ENCODE measurements around the gene CYP17A1. TPM values are rescaled to one million over a fixed set of nuclear protein-coding genes. Genes with fewer than 3 reads are reported as not detected.
A peak's percentile ranks its signal among the peaks of the same experiment; 100 is the strongest.
"Not testable (repeated sequence)": the region's sequence is repeated elsewhere in the genome, so short reads cannot be mapped to it uniquely, and the experiment has no call there.

Gene CYP17A1
- polyA plus RNA-seq, 4 donors = 0.39 to 2.5 (median 0.89) TPM

DNA sequence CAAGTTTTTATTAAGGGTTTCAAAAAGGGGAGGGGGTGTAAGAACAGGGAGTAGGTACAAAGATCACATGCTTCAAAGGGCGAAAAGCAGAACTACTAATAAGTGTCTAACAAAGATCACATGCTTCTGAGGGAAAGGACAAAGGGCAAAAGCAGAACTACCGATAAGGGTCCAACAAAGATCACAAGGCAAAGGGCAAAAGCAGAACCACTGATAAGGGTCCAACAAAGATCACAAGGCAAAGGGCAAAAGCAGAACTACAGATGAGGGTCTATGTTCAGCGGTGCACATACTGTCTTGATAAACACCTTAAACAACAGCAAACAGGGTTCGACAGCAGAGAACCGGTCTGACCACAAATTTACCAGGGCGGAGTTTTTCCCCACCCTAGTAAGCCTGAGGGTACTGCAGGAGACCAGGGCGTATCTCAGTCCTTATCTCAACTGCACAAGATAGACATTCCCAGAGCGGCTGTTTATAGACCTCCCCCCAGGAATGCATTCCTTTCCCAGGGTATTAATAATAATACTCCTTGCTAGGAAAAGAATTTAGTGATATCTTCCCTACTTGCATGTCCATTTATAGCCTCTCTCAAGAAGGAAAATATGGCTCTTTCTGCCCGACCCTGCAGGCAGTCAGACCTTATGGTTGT lies 1.2 kb upstream of the CYP17A1 start:
- DNase-seq (ENCODE audit: low read depth in 4 of 4, low spot score in 2 of 4) = not testable (repeated sequence)

DNA sequence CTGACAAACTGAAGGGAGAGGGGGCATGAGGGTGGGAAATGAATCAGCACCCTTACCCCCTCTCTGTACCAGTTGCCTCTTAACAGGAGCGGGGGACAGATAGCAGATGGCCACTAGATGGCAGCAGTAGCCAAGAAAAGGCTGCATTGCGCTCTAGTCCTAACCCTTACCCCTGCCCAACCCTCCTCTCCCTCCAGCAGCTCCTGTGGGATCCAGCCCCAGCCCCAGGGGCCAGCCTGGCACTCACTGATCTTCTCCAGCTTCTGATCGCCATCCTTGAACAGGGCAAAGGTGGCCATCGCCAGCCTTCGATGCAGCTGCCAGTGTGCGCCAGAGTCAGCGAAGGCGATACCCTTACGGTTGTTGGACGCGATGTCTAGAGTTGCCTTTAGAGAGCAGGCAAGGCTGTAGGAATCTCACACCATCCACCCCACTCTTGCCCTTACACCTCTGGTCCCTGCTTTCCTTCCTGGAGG lies 2.2 kb downstream of the CYP17A1 start:
- peak in 1 of 4 donors; percentile 65 for DNase-seq (ENCODE audit: low read depth in 4 of 4, low spot score in 2 of 4)

DNA sequence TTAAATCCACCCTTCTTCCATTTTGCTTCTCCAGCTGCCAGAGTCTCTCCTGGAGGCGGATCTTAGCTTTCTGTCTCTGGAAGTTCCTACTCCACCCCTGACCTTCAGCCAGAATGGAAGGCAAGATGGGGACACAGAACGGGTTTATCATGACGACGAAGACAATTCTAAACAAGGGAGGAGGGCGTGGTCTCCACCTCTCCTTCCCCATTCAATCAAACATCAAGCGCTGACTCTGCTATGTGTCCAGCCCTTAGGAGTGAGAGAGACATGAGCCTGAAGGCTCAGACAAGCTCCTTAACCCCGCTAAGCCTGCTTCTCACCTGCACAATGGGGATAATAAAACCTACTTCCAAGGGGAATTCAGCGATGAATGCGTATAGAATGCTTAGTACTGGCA lies 3.1 kb downstream of the CYP17A1 start:
- DNase-seq (ENCODE audit: low read depth in 4 of 4, low spot score in 2 of 4) = no peak

- no peak for DNase-seq (ENCODE audit: low read depth in 4 of 4, low spot score in 2 of 4)
These were observed 4.2 kb downstream of the CYP17A1 start for GRCh38 chr10:102832987-102833386.

DNA sequence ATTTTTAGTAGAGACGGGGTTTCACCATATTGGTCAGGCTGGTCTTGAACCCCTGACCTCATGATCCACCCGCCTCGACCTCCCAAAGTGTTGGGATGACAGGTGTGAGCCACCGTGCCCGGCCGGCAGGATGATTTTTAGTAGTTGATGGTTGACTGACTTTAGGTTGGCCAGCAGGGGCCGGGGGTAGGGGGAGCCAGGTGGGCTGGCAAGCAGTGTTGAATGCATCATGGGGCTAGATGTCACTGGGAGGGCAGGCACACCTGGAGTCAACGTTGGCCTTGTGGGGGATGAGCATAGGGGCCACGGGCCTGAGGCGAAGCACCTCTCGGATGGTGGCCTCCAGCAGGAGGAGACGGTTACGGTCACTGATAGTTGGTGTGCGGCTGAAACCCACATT lies 5.0 kb downstream of the CYP17A1 start:
- no peak for DNase-seq (ENCODE audit: low read depth in 4 of 4, low spot score in 2 of 4)

- no peak for DNase-seq (ENCODE audit: low read depth in 4 of 4, low spot score in 2 of 4)
These were observed 5.7 kb downstream of the CYP17A1 start for GRCh38 chr10:102831322-102832071.

GRCh38 chr10:102827597-102827975 lies 9.6 kb downstream of the CYP17A1 start:
- no peak for DNase-seq (ENCODE audit: low read depth in 4 of 4, low spot score in 2 of 4)

- DNase-seq (ENCODE audit: low read depth in 4 of 4, low spot score in 2 of 4) = no peak
These were observed 10.9 kb downstream of the CYP17A1 start for GRCh38 chr10:102826148-102826796.

GRCh38 chr10:102824664-102825063 lies 12.5 kb downstream of the CYP17A1 start:
- no peak for DNase-seq (ENCODE audit: low read depth in 4 of 4, low spot score in 2 of 4)

DNA sequence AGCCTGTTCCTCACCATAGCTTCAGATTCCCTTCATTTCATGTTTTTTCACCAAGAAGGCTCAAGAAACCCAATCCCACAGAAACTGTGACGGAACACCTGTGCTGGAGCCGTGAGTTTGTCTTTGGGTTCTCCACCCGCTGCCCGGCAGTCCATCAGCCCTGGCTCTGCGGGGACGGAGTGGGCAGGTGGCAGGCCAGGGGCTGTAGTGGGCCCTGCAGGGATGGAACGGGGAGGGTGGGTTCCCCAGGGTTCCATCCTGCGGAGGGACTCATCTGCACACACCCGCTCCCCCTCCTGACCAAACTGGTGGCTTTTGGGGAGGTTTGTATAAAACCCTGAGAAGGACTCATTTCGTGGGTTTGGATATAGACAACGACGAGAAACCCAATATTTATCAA lies 15.0 kb downstream of the CYP17A1 start:
- no peak for DNase-seq (ENCODE audit: low read depth in 4 of 4, low spot score in 2 of 4)

GRCh38 chr10:102820008-102820407 lies 17.2 kb downstream of the CYP17A1 start:
- not testable (repeated sequence) for DNase-seq (ENCODE audit: low read depth in 4 of 4, low spot score in 2 of 4)

DNA sequence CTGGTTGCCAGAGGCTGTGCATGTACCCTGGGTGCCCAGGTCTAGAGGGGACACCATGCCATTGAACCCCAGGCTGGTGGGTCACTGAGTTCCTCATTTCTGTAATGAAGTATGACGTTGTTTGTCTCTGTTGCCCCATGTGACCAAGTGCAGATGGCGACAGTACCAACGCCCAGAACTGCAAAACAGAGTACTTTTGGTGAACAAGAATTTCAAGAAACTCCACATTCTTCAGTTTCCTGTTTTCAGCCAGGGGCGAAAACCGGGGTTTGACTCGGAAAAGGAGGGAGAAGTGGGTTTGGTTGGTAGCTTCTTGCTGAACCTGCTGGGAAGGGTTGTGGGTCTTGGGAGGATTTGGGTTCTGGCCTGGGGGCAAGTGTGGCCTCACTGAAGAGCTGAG lies 18.2 kb downstream of the CYP17A1 start:
- DNase-seq (ENCODE audit: low read depth in 4 of 4, low spot score in 2 of 4) = no peak

DNA sequence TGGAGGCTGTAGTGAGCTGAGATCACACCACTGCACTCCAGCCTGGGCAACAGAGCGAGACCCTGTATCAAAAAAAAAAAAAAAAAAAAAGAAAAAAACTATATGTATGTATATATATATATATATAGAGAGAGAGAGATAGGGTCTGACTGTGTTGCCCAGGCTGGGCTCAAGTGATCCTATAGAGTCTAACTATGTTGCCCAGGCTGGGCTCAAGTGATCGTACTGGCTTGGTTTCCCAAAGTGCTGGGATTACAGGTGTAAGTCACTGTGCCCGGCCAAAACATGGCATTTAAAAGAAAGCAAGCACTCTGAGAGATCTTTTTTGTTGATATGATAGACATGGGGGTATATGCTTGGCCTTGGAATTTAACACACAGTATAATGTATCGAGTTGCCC lies 20.0 kb downstream of the CYP17A1 start:
- DNase-seq (ENCODE audit: low read depth in 4 of 4, low spot score in 2 of 4) = no peak

DNA sequence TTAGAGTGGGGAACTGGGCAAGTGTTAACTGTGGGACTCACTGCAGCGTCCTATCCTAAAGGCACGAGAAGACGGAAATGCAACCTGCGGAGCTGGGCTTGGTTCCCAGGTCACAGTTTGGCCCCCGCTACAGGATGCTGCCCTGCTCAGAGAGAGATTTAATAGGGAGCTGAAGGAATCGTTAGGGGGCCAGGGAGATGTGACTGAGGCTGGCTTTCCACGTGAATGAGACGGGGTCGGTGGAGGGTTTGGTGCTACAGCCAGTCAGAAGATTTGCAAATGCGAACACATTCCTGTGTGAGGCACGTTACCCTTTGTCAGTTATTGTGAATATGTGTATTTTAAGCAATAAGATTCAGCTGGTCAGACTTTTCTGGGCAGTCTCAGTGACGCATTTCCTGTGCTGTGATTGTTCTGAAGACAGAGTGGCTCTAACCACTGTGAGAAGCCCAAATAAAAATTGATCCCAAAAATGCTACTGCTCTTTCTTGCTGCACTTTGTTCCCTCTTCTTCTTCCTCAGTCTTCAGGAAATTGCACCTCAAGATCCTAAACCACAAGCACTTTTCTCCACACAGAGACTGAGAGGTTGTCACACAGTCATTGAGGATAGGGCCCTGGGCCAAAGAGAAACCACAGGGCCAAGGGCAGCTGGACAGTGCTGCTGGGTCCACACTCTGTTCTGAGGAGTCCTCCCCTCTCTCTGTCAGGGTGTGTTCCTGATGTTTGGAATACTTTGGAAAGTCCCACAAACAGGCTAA lies 21.2 kb downstream of the CYP17A1 start:
- DNase-seq (ENCODE audit: low read depth in 4 of 4, low spot score in 2 of 4) = no peak

DNA sequence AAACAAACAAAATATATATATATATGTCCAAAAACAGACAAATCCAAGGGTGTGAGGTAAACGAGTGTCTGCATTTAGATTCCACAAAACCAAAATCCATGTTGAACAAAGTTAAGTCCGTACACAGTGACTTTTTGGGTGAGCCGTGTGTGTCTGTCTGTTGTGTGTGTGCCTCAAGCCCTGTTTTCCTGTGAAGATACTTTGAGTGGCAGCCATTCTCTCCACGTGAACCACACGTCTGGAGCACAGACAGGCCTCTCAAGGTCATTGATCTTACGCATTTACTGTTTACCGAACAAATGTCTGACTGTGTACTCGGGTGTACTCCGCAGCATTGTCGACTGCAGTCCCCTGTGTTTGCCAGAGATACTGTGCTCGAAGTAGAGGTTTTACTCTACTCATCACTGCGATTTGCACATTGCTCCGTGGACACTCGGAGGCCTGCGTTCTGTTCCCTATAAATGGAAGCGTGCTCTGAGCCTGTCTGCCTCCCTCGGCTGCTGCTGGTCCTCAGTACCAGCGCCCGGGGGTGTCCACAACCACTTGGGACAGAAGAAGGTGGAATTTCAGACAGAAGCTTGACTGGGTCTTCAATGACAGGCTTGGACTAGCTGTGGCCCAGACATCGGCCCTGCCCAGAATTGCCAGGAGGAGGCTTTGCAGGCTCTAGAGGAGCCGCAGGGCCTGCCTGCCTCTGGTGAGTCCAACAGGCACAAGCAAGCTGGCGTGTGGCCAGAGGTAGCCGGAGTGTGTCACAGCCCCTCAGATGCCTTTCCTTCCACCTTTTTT lies 22.1 kb downstream of the CYP17A1 start:
- DNase-seq (ENCODE audit: low read depth in 4 of 4, low spot score in 2 of 4) = no peak

GRCh38 chr10:102814453-102814871 lies 22.8 kb downstream of the CYP17A1 start:
- no peak for DNase-seq (ENCODE audit: low read depth in 4 of 4, low spot score in 2 of 4)

DNA sequence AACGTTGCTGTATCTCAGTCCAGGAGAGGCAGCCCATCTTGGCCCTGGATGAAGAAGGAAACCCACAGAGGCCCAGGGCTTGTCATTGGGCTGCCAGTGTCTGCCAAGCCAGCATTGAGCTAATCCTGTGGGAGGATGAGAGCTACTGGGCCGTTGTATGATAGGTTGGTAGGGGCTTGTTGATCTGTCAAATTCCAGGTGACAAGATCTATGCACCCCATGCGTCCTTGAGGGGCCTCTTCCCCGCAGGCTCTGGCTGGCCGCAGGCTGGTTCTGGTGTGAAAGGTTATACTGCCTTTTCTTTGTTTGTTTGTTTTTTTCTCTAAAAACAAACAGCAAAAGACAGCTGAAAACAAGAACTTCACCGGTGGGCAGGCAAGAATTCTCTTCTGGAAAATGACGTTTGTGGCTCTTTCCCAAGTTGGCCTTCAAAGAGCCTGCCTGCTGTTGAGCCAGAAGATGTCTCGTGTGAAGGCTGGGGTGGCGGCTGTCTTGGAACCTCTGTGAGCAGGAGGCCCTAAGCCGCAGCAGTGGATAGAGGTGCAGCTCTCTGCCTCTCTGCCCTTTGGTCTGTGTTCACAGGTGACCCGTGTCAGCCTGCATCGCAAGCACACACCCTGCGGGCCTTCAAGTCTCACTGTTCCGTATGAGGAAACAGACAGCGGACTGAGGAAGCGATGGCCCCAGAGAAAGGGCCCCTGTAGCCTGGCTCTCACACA lies 23.3 kb downstream of the CYP17A1 start:
- no peak for DNase-seq (ENCODE audit: low read depth in 4 of 4, low spot score in 2 of 4)

GRCh38 chr10:102813017-102813541 lies 24.1 kb downstream of the CYP17A1 start:
- DNase-seq (ENCODE audit: low read depth in 4 of 4, low spot score in 2 of 4) = no peak

- no peak for DNase-seq (ENCODE audit: low read depth in 4 of 4, low spot score in 2 of 4)
These were observed 24.9 kb downstream of the CYP17A1 start for GRCh38 chr10:102812231-102812876.
